GM18517 (cell line): ENCODE results near the gene NFIA.
A peak's percentile ranks its signal among the peaks of the same experiment; 100 is the strongest.

Experiments
- ATAC-seq: cut with Tn5 transposase; IDR thresholded peaks from one replicate; pipeline ENCODE4 v1.9.1; 2021; ENCODE audit warnings: mild to moderate bottlenecking, moderate library complexity; ENCODE audit not compliant: unreplicated experiment

Gene NFIA

GRCh38 chr1:61318319-61319125 is 236.2 kb downstream of the NFIA start:
- peak; percentile 100 for ATAC-seq

- no peak for ATAC-seq
Observed at GRCh38 chr1:61320575-61320974, 238.2 kb downstream of the NFIA start.

- ATAC-seq = no peak
Observed at GRCh38 chr1:61322008-61322744, 239.8 kb downstream of the NFIA start.

GRCh38 chr1:61322769-61323168 is 240.4 kb downstream of the NFIA start:
- no peak for ATAC-seq

- ATAC-seq = no peak
Observed at GRCh38 chr1:61323681-61324328, 241.4 kb downstream of the NFIA start.

GRCh38 chr1:61326713-61327112 is 244.4 kb downstream of the NFIA start:
- ATAC-seq = no peak

GRCh38 chr1:61327436-61327835 is 245.1 kb downstream of the NFIA start:
- ATAC-seq = no peak

GRCh38 chr1:61329556-61329955 is 247.2 kb downstream of the NFIA start:
- no peak for ATAC-seq

- no peak for ATAC-seq
Observed at GRCh38 chr1:61330018-61330417, 247.7 kb downstream of the NFIA start.

- no peak for ATAC-seq
Observed at GRCh38 chr1:61330571-61330970, 248.2 kb downstream of the NFIA start.

- ATAC-seq = peak; percentile 100
Observed at GRCh38 chr1:61332196-61332753, 249.9 kb downstream of the NFIA start.

GRCh38 chr1:61332796-61333195 is 250.4 kb downstream of the NFIA start:
- no peak for ATAC-seq

GRCh38 chr1:61334718-61335589 is 252.6 kb downstream of the NFIA start:
- ATAC-seq = no peak

GRCh38 chr1:61337037-61337436 is 254.7 kb downstream of the NFIA start:
- ATAC-seq = no peak

GRCh38 chr1:61337441-61337951 is 255.1 kb downstream of the NFIA start:
- no peak for ATAC-seq

GRCh38 chr1:61337981-61338848 is 255.9 kb downstream of the NFIA start:
- no peak for ATAC-seq

GRCh38 chr1:61338899-61339298 is 256.5 kb downstream of the NFIA start:
- no peak for ATAC-seq

- ATAC-seq = no peak
Observed at GRCh38 chr1:61341426-61341825, 259.1 kb downstream of the NFIA start.

GRCh38 chr1:61343734-61344420 is 261.5 kb downstream of the NFIA start:
- ATAC-seq = no peak
